Neural cell (in vitro differentiated cells): ENCODE data around the gene C17orf75.
A peak's percentile ranks its signal among the peaks of the same experiment; 100 is the strongest.

Source experiments
- CTCF ChIP-seq: fragments of 450-650 bp; IDR thresholded peaks from 2 replicates; pipeline ENCODE4 v1.5.1; 2014; ENCODE audit warnings: antibody characterized with exemption, mild to moderate bottlenecking, moderate library complexity; ENCODE audit not compliant: poor library complexity, severe bottlenecking
- EP300 ChIP-seq: fragments of 450-650 bp; conservative IDR thresholded peaks from 2 replicates; pipeline ENCODE4 v1.6.1; 2014; ENCODE audit warnings: antibody characterized with exemption, mild to moderate bottlenecking, moderate library complexity; ENCODE audit not compliant: poor library complexity, severe bottlenecking
- EZH2 ChIP-seq: fragments of 200-600, 300-800 bp; shearing (Covaris generic), sonication (generic); IDR thresholded peaks from 2 replicates; pipeline ENCODE4 v1.6.1; 2014; ENCODE audit warnings: antibody characterized with exemption, low read length, borderline replicate concordance, mild to moderate bottlenecking; ENCODE audit not compliant: insufficient read depth, poor library complexity, severe bottlenecking
- POLR2AphosphoS5 ChIP-seq: IDR thresholded peaks from 2 replicates; pipeline ENCODE4 v1.6.1; 2012
- RAD21 ChIP-seq: fragments of 450-650 bp; conservative IDR thresholded peaks from 2 replicates; pipeline ENCODE4 v1.6.1; 2014; ENCODE audit warnings: antibody characterized with exemption, mild to moderate bottlenecking, moderate library complexity
- REST ChIP-seq: IDR thresholded peaks from 2 replicates; pipeline ENCODE4 v1.6.1; 2012; ENCODE audit warnings: borderline replicate concordance
- SMC3 ChIP-seq: fragments of 450-650 bp; conservative IDR thresholded peaks from 2 replicates; pipeline ENCODE4 v1.6.1; 2014; ENCODE audit warnings: antibody characterized with exemption, mild to moderate bottlenecking, moderate library complexity; ENCODE audit not compliant: poor library complexity
- TAF1 ChIP-seq: IDR thresholded peaks from 2 replicates; pipeline ENCODE4 v1.6.1; 2012; ENCODE audit warnings: low read depth

DNA sequence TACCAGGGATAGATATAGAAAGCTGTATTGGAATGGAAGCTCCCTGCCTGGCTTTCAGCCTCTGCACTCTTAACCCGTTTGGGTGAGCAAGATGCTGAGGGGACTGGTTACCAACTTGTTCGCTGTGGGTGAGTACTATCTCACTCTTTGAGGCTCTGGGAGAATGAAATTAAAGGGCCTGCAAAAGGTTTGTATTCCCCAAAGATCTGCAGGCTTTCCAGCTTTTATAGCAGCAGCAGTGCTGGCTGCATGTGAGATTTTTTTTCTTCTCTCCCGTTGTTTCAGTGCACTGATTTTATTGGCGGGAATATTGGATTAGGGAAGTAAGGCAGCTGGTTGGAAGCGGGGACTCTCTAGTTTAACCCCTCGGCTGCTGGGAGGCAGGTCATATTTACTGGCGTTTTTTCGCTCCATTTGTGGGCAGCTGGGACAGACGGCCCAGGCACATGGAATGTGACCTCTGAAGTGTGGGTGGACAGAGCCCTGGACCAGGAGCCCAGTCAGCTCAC is 30.9 kb downstream of the C17orf75 start:
- no peak for TF ChIP-seq CTCF
- TF ChIP-seq POLR2AphosphoS5: no peak
- TF ChIP-seq EZH2: no peak
- no peak for TF ChIP-seq SMC3
- no peak for TF ChIP-seq EP300
- TF ChIP-seq RAD21: no peak
- TF ChIP-seq REST: peak; percentile 40
- no peak for TF ChIP-seq TAF1
